Measurements from ENCODE around the gene MITF.

DNA sequence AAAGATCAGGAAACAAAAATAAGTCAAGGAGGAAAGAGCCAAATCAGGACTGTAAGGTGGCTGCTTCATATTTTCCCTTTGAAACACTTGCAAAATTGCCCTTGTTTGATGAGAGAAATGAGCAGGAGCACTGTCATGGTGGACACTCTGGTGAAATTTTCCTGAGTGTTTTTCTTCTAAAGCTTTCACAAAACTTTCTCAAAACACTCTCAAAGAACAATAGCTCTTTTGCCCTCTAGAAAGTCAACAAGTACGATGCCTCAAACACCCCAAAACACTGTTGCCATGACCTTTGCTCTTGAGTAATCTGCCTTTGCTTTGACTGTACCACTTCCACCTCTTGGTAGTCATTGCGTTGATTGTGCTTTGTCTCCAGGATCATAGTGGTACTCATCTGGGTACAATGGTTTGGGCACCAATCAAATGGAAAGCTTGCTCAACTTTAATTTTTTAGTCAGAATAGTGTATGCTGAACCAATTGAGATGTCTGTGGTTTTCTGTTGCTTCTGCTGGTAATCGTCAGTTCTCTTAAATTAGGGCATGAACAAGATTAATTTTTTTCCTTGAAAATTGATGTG, 13.2 kb upstream of the MITF start:
- TF ChIP-seq, protein P1, sequence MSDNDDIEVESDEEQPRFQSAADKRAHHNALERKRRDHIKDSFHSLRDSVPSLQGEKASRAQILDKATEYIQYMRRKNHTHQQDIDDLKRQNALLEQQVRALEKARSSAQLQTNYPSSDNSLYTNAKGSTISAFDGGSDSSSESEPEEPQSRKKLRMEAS (IDR thresholded peaks at IDR 0.05; ENCODE audit: low read depth, low read length): no peak
- TF ChIP-seq POLR2A (IDR thresholded peaks at IDR 0.05; ENCODE audit: extremely low read depth, insufficient read length): no peak
- TF ChIP-seq, protein P2, sequence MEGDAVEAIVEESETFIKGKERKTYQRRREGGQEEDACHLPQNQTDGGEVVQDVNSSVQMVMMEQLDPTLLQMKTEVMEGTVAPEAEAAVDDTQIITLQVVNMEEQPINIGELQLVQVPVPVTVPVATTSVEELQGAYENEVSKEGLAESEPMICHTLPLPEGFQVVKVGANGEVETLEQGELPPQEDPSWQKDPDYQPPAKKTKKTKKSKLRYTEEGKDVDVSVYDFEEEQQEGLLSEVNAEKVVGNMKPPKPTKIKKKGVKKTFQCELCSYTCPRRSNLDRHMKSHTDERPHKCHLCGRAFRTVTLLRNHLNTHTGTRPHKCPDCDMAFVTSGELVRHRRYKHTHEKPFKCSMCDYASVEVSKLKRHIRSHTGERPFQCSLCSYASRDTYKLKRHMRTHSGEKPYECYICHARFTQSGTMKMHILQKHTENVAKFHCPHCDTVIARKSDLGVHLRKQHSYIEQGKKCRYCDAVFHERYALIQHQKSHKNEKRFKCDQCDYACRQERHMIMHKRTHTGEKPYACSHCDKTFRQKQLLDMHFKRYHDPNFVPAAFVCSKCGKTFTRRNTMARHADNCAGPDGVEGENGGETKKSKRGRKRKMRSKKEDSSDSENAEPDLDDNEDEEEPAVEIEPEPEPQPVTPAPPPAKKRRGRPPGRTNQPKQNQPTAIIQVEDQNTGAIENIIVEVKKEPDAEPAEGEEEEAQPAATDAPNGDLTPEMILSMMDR (IDR thresholded peaks at IDR 0.05; ENCODE audit: low read depth, low read length): no peak
